Measurements from ENCODE around the gene GSTM5.
"Not testable (repeated sequence)": the region's sequence is repeated elsewhere in the genome, so short reads cannot be mapped to it uniquely, and the experiment has no call there.

GSTM5 gene

DNA sequence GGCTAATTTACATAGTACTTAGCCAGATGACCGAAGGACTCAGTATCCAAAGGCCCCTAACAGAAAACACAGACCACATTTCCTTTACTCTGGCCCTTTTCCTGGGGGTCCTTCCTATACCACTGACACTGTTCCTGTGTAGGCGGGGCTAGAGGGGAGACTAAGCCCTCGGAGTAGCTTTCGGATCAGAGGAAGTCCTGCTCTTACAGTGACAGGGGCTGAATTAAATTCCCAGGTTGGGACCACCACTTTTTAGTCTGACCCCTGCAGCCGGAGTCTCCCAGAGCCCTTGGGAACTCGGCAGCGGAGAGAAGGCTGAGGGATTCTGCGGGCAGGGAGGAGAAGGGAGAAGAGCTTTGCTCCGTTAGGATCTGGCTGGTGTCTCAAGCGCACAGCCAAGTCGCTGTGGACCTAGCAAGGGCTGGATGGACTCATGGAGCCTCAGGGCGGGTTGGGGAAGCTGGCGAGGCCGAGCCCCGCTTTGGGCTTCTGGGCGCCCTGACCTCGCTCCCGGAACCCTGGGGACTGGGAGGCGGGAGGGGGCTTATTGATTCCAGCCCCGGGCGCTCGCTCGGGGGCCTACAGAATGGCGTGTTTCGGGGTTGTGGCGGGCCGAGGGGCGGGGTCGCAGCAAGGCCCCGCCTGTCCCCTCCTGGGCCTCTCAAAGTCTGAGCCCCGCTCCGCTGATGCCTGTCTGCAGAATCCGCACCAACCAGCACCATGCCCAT lies at the start of gene GSTM5:
GSTM5 (plus strand) TSS at position 659 of the 728 bp plus-strand sequence; CDS start at position 721, 62 bp downstream.
- DNase-seq: not testable (repeated sequence)

GRCh38 chr1:109664671-109665070 lies 47.4 kb upstream of the GSTM5 start:
- no peak for DNase-seq

DNA sequence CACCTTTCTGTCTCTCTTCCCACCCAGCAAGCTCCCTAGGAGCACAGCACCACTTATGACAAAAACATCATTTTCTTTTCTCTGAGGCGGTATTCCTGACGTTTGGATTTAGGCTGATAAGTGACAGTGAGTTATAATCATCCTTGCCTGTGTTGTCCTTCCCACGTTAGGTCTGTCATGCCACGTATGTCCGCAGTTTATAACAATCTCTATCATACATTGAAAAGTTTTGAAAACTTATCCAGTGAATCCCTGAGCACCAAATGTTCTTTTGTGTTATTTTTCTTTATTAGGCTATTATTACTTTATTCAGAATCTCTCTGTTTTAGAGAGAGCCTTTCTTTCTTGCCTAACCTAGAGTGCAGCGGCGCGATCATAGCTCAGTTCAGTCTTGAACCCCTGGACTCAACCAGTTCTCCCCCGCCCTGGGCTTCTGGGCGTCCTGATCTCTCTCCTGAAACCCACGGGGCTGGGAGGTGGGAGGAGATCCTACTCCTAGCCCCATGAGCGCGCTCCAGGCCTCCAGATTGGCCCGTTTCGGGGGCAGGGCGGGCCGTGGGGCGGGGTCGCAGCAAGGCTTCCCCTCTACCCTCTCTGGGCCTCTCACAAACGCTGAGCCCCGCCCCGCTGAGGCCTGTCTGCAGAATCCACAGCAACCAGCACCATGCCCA lies 44.5 kb upstream of the GSTM5 start, which contains the start of gene GSTM2:
GSTM2 (plus strand) TSS at position 606 of the 671 bp plus-strand sequence; CDS start at position 665, 59 bp downstream.
- peak; percentile 87 for DNase-seq

DNA sequence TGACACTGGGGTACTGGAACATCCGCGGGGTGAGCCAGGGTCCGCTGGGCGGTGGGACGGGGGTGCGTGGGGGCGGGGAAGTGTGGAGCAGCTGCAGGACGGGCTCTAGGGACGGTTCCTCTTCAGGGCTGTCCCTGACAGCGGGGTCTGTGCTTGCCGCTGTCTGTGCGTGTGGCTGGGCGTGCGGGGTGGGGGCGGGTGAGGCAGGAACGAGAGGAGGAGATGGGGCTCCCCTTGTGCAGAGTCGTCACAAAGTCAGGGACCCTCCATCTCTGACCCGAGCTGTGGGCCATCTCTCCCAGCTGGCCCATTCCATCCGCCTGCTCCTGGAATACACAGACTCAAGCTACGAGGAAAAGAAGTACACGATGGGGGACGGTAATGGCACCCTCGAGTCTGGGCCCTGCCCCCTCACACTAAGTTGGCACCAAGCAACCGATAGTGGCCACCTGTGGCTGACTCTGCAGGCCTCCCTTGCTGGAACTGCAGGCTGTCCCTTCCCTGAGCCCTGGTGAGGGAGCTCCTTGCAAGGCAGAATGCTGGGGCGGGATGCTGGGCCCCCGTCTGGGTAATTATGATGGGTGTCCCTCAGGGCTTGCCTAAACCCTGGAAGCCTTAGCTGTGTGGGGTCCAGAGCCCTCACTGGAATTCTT lies 43.8 kb upstream of the GSTM5 start:
- no peak for DNase-seq

- DNase-seq: no peak
These were observed 42.7 kb upstream of the GSTM5 start for GRCh38 chr1:109669246-109669948.

DNA sequence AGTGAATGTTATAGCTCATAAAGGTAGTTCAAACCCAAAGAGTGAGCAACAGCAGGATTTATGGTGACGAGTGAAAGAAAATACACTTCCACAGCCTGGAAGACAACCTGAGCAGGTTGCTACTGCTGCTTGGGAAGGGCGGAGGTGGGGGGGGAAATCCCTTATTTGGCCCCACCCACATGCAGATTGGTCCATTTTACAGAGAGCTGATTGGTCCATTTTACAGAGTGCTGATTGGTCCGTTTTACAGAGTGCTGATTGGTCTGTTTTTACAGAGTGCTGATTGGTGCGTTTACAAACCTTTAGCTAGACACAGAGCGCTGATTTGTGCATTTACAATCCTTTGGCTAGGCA lies 42.1 kb upstream of the GSTM5 start:
- not testable (repeated sequence) for DNase-seq

DNA sequence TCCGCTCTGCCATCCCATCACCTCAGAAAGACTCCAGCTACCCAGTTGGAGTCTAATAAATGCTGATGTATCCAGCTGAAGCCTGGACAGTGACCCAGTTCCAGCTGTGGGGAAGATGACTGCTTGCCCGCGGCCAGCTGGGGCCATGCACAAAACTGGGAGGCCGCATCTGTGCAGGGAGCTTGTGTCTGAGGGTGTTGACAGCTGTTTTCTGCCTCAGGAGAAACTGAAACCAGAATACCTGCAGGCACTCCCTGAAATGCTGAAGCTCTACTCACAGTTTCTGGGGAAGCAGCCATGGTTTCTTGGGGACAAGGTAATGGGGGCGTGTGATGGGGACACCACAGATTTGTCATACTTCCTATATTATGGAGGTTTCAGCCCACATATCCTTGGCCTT lies 41.0 kb upstream of the GSTM5 start:
- no peak for DNase-seq

DNA sequence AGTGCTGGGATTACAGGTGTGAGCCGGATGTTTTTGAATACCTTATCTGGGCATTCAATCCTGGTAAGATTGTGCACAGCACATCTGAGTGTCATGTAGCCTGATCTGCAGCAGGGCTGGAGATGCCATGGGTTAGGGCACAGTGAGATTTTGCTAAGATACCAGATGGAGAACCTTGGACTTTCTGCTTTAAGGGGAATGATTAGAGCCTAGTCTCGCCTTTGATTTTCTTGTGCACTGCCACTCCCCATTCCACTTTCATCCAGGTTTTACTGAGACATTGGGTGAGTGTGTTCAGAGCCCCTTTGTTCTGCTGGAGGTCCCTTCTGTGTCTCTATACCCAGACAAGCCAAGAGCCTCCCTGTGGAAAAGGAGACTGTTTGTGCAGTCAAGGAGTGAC lies 38.2 kb upstream of the GSTM5 start:
- not testable (repeated sequence) for DNase-seq

DNA sequence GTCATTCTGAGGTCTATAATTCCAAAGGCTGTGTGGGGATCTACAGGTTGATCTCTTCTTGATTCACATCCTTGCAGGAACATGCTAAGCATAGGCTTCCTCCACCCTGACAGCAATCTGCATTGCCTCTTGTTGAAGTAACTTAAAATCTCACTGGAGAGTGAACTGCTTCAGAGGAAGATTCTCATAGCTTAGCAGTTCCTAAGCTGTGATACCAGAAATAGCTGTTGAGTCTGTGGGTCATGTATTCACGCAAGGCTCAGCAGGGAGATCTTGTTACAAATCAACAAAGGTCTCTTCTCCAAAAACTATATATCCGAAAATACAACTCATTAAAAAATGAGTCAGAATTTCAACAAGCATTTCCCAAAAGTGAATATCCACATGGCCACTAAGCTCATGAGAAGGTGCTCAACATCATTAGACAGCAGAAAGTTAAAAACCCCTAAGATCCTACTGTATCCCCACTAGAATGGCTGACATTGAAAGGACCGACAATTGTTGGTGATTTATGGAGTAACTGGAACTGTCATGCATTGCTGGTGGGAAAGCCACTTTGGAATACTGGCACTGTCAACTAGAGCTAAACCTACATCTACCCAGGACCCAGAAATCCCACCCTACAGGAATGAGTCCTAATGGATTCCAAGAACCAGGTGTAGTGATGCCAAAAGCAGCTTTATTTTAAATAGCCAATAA lies 35.2 kb upstream of the GSTM5 start:
- not testable (repeated sequence) for DNase-seq

DNA sequence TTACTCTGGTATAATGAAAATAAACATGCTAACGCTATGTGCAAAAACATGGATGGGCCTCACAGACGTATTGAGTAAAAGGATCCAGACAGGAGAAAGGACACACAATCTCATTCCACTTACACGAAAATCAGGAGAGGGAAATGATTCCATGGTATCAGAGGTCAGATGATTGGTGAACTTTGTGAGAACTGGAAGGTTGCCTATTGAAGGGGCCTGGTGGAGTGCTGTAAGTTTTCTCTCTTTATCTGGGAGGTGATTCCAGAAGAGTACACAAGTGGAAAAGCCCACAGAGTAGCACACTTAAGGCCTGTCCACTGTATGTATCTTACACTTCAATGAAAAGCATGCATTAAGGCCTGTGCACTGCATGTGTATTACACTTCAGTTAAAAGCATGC lies 34.6 kb upstream of the GSTM5 start:
- no peak for DNase-seq

- DNase-seq: not testable (repeated sequence)
These were observed 33.4 kb upstream of the GSTM5 start for GRCh38 chr1:109678637-109679036.

GRCh38 chr1:109684777-109685176 lies 27.3 kb upstream of the GSTM5 start:
- DNase-seq: not testable (repeated sequence)

- not testable (repeated sequence) for DNase-seq
These were observed 26.7 kb upstream of the GSTM5 start for GRCh38 chr1:109685399-109685798.

- not testable (repeated sequence) for DNase-seq
These were observed 26.2 kb upstream of the GSTM5 start for GRCh38 chr1:109685890-109686289.

- DNase-seq: not testable (repeated sequence)
These were observed 24.9 kb upstream of the GSTM5 start for GRCh38 chr1:109687109-109687508.

DNA sequence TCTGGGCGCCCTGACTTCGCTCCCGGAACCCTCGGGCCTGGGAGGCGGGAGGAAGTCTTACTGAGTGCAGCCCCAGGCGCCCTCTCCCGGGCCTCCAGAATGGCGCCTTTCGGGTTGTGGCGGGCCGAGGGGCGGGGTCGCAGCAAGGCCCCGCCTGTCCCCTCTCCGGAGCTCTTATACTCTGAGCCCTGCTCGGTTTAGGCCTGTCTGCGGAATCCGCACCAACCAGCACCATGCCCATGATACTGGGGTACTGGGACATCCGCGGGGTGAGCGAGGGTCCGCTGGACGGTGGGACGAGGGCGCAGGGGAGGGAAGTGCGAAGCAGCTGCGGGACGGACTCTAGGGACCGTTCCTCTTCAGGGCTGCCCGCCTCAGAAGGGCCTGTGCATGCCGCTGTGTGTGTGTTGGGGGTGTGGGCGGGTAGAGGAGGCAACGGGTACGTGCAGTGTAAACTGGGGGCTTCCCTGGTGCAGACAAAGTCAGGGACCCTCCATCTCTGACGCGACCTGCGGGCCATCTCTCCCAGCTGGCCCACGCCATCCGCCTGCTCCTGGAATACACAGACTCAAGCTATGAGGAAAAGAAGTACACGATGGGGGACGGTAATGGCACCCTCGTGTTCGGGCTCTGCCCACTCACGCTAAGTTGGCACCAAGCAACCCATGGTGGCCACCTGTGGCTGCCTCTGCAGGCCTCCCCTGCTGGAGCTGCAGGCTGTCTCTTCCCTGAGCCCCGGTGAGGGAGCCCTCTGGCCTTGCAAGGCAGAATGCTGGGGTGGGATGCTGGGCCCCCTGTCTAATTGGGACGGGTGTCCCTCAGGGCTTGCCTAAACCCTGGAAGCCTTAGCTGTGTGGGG lies 24.2 kb upstream of the GSTM5 start, which contains the start of gene GSTM1:
GSTM1 (plus strand) TSS at position 177 of the 859 bp plus-strand sequence; CDS start at position 234, 57 bp downstream.
- no peak for DNase-seq

GRCh38 chr1:109689844-109690405 lies 22.1 kb upstream of the GSTM5 start:
- DNase-seq: no peak

DNA sequence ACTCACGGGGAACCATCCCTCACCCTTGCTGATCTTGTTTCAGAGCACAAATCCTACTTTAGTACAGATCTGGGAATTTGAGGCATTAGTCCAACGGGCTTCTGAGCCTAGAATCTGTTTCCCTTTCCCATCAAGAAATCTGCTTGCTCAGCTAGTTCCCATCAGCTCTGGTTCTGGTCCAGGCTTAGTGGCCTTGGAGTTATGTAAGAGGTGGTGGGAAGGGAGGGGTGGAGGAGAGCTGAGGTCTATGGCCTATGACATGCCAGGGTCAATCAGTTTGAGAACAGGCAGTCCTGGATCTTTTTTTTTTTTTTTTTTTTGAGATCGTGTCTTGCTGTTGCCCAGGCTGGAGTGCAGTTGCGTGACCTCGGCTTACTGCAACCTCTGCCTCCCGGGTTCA lies 20.3 kb upstream of the GSTM5 start:
- DNase-seq: no peak

GRCh38 chr1:109694400-109694799 lies 17.7 kb upstream of the GSTM5 start:
- not testable (repeated sequence) for DNase-seq

- not testable (repeated sequence) for DNase-seq
These were observed 16.9 kb upstream of the GSTM5 start for GRCh38 chr1:109695138-109695537.

DNA sequence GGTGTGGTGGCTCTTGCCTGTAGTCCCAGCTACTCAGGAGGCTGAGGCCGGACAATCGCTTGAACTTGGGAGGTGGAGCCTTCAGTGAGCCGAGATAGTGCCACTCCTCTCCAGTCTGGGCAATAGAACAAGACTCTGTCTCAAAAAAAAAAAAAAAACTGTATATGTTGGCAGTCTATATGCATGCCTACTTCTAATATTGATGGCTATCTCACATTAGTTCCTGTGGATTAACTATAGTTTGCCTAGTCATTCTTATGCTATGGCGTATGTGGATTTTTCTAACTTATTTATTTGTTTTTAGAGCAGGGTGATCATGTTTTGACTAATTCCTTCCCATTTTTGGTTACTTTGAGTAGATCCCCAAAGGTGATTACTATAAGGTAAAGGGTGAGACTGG lies 15.0 kb upstream of the GSTM5 start:
- DNase-seq: no peak
